Activated naive CD8-positive, alpha-beta T cell (primary cell): ENCODE results near the gene NAV2.

Source experiments
- H3K27ac Mint-ChIP-seq: one replicate; pipeline ENCODE4 v1.8.0; 2021; ENCODE audit warnings: mixed read lengths
- H3K27me3 Mint-ChIP-seq: one replicate; pipeline ENCODE4 v1.8.0; 2021; ENCODE audit warnings: mixed read lengths
- H3K36me3 Mint-ChIP-seq: one replicate; pipeline ENCODE4 v1.8.0; 2021; ENCODE audit warnings: mixed read lengths
- H3K4me1 Mint-ChIP-seq: one replicate; pipeline ENCODE4 v1.8.0; 2021; ENCODE audit warnings: low read depth, mixed read lengths
- H3K4me3 Mint-ChIP-seq: one replicate; pipeline ENCODE4 v1.8.0; 2021; ENCODE audit warnings: mild to moderate bottlenecking, mixed read lengths
- H3K9me3 Mint-ChIP-seq: one replicate; pipeline ENCODE4 v1.8.0; 2021; ENCODE audit warnings: low read depth, mixed read lengths

Gene NAV2

GRCh38 chr11:19976281-19976941 lies 263.8 kb downstream of the NAV2 start:
- no peaks in the 10 kb centered on the region for H3K36me3 Mint-ChIP-seq
- H3K4me3 Mint-ChIP-seq = no peak overlapping the region
- H3K4me1 Mint-ChIP-seq = peaks cover under 1% of the 10 kb centered on the region

GRCh38 chr11:19977941-19978340 lies 265.3 kb downstream of the NAV2 start:
- H3K4me1 Mint-ChIP-seq = no peaks in the 10 kb centered on the region
- H3K36me3 Mint-ChIP-seq = no peaks in the 10 kb centered on the region
- H3K27me3 Mint-ChIP-seq = peaks cover 1% of the 10 kb centered on the region
- no peak overlapping the region for H3K27ac Mint-ChIP-seq
- H3K9me3 Mint-ChIP-seq = no peaks in the 10 kb centered on the region
- H3K4me3 Mint-ChIP-seq = no peak overlapping the region

More at GRCh38 chr11:19976281-19976941, 263.8 kb downstream of the NAV2 start:
- no peak overlapping the region for H3K27ac Mint-ChIP-seq
- peaks cover 1% of the 10 kb centered on the region for H3K27me3 Mint-ChIP-seq
- H3K9me3 Mint-ChIP-seq = no peaks in the 10 kb centered on the region

- Mint-ChIP-seq H3K27me3 (peaks cover 1% of the 10 kb centered on the region), H3K4me3 (no peak overlapping the region)
Measured at GRCh38 chr11:19978668-19979518, 266.3 kb downstream of the NAV2 start.

GRCh38 chr11:19979519-19979845 lies 266.8 kb downstream of the NAV2 start:
- Mint-ChIP-seq H3K4me3 (no peak overlapping the region), H3K27ac (no peak overlapping the region), H3K9me3 (no peaks in the 10 kb centered on the region), H3K27me3 (peaks cover 1% of the 10 kb centered on the region), H3K36me3 (no peaks in the 10 kb centered on the region), H3K4me1 (no peaks in the 10 kb centered on the region)

More at GRCh38 chr11:19978668-19979518, 266.3 kb downstream of the NAV2 start:
- no peaks in the 10 kb centered on the region for H3K36me3 Mint-ChIP-seq
- no peaks in the 10 kb centered on the region for H3K4me1 Mint-ChIP-seq
- no peak overlapping the region for H3K27ac Mint-ChIP-seq
- H3K9me3 Mint-ChIP-seq = no peaks in the 10 kb centered on the region

- H3K27me3 Mint-ChIP-seq = peaks cover 1% of the 10 kb centered on the region
- H3K27ac Mint-ChIP-seq = no peak overlapping the region
- no peaks in the 10 kb centered on the region for H3K9me3 Mint-ChIP-seq
- no peaks in the 10 kb centered on the region for H3K4me1 Mint-ChIP-seq
- no peaks in the 10 kb centered on the region for H3K36me3 Mint-ChIP-seq
- no peak overlapping the region for H3K4me3 Mint-ChIP-seq
Measured at GRCh38 chr11:19980388-19980787, 267.8 kb downstream of the NAV2 start.

GRCh38 chr11:19980957-19981669 lies 268.5 kb downstream of the NAV2 start:
- no peaks in the 10 kb centered on the region for H3K9me3 Mint-ChIP-seq
- no peaks in the 10 kb centered on the region for H3K36me3 Mint-ChIP-seq
- peaks cover 1% of the 10 kb centered on the region for H3K27me3 Mint-ChIP-seq
- no peaks in the 10 kb centered on the region for H3K4me1 Mint-ChIP-seq
- no peak overlapping the region for H3K27ac Mint-ChIP-seq
- H3K4me3 Mint-ChIP-seq = no peak overlapping the region

GRCh38 chr11:19982774-19983495 lies 270.3 kb downstream of the NAV2 start:
- Mint-ChIP-seq H3K36me3 (no peaks in the 10 kb centered on the region), H3K4me3 (no peak overlapping the region), H3K27ac (no peak overlapping the region), H3K27me3 (peaks cover 1% of the 10 kb centered on the region), H3K9me3 (no peaks in the 10 kb centered on the region), H3K4me1 (no peaks in the 10 kb centered on the region)

GRCh38 chr11:19984048-19984742 lies 271.6 kb downstream of the NAV2 start:
- Mint-ChIP-seq H3K4me3 (no peak overlapping the region), H3K9me3 (no peaks in the 10 kb centered on the region), H3K4me1 (no peaks in the 10 kb centered on the region), H3K27me3 (peaks cover 1% of the 10 kb centered on the region), H3K36me3 (no peaks in the 10 kb centered on the region), H3K27ac (no peak overlapping the region)

- no peaks in the 10 kb centered on the region for H3K27me3 Mint-ChIP-seq
- no peaks in the 10 kb centered on the region for H3K36me3 Mint-ChIP-seq
- no peaks in the 10 kb centered on the region for H3K4me1 Mint-ChIP-seq
- no peak overlapping the region for H3K27ac Mint-ChIP-seq
- no peak overlapping the region for H3K4me3 Mint-ChIP-seq
- H3K9me3 Mint-ChIP-seq = no peaks in the 10 kb centered on the region
Measured at GRCh38 chr11:19985111-19985510, 272.5 kb downstream of the NAV2 start.

- Mint-ChIP-seq H3K4me1 (no peaks in the 10 kb centered on the region), H3K27ac (no peak overlapping the region), H3K36me3 (no peaks in the 10 kb centered on the region), H3K9me3 (no peaks in the 10 kb centered on the region), H3K27me3 (no peaks in the 10 kb centered on the region), H3K4me3 (no peak overlapping the region)
Measured at GRCh38 chr11:19987331-19987801, 274.7 kb downstream of the NAV2 start.

- no peaks in the 10 kb centered on the region for H3K4me1 Mint-ChIP-seq
- no peaks in the 10 kb centered on the region for H3K36me3 Mint-ChIP-seq
- no peak overlapping the region for H3K4me3 Mint-ChIP-seq
- no peak overlapping the region for H3K27ac Mint-ChIP-seq
- H3K27me3 Mint-ChIP-seq = no peaks in the 10 kb centered on the region
- no peaks in the 10 kb centered on the region for H3K9me3 Mint-ChIP-seq
Measured at GRCh38 chr11:19988598-19988997, 276.0 kb downstream of the NAV2 start.

GRCh38 chr11:19989191-19989590 lies 276.6 kb downstream of the NAV2 start:
- no peak overlapping the region for H3K27ac Mint-ChIP-seq

GRCh38 chr11:19992162-19992561 lies 279.5 kb downstream of the NAV2 start:
- H3K27ac Mint-ChIP-seq = no peak overlapping the region
- no peaks in the 10 kb centered on the region for H3K36me3 Mint-ChIP-seq
- no peaks in the 10 kb centered on the region for H3K4me1 Mint-ChIP-seq
- H3K9me3 Mint-ChIP-seq = no peaks in the 10 kb centered on the region
- H3K4me3 Mint-ChIP-seq = no peak overlapping the region
- no peaks in the 10 kb centered on the region for H3K27me3 Mint-ChIP-seq

More at GRCh38 chr11:19989191-19989590, 276.6 kb downstream of the NAV2 start:
- Mint-ChIP-seq H3K4me1 (no peaks in the 10 kb centered on the region), H3K9me3 (no peaks in the 10 kb centered on the region), H3K27me3 (no peaks in the 10 kb centered on the region), H3K36me3 (no peaks in the 10 kb centered on the region), H3K4me3 (no peak overlapping the region)

- H3K36me3 Mint-ChIP-seq = no peaks in the 10 kb centered on the region
- H3K4me1 Mint-ChIP-seq = no peaks in the 10 kb centered on the region
- H3K27me3 Mint-ChIP-seq = no peaks in the 10 kb centered on the region
- no peak overlapping the region for H3K4me3 Mint-ChIP-seq
- H3K27ac Mint-ChIP-seq = no peak overlapping the region
- H3K9me3 Mint-ChIP-seq = no peaks in the 10 kb centered on the region
Measured at GRCh38 chr11:19992998-19993397, 280.4 kb downstream of the NAV2 start.
